Nephron (organoid): ENCODE results near the gene LSM10.

ENCODE experiments used
- H3K27ac Mint-ChIP-seq, 3 experiments: 2 replicates each; pipeline ENCODE4 v1.8.0; 2020; ENCODE audit warnings: mixed read lengths in 3 of 3, mild to moderate bottlenecking in 2 of 3, moderate library complexity in 1 of 3
- H3K27me3 Mint-ChIP-seq: 2 replicates; pipeline ENCODE4 v1.8.0; 2021; ENCODE audit warnings: low read depth, mild to moderate bottlenecking, moderate library complexity, mixed read lengths
- H3K36me3 Mint-ChIP-seq: 2 replicates; pipeline ENCODE4 v1.8.0; 2020; ENCODE audit warnings: low read depth, mixed read lengths
- H3K4me1 Mint-ChIP-seq: 2 replicates; pipeline ENCODE4 v1.8.0; 2020; ENCODE audit warnings: mixed read lengths
- H3K4me3 Mint-ChIP-seq, 3 experiments: 2 replicates each; pipeline ENCODE4 v1.8.0; 2020; ENCODE audit warnings: mild to moderate bottlenecking in 3 of 3, mixed read lengths in 3 of 3, moderate library complexity in 2 of 3
- H3K9me3 Mint-ChIP-seq: 2 replicates; pipeline ENCODE4 v1.8.0; 2020; ENCODE audit warnings: mixed read lengths
- CTCF ChIP-seq, 3 experiments: fragments of 200-600 bp; sonication (generic); IDR thresholded peaks; one replicate each; pipeline ENCODE4 v1.5.0; 2021; ENCODE audit warnings: antibody characterized with exemption in 3 of 3; ENCODE audit not compliant: unreplicated experiment in 3 of 3

Gene LSM10

GRCh38 chr1:36432616-36433015 is 34.9 kb upstream of the LSM10 start:
- Mint-ChIP-seq H3K27me3 (no peaks in the 10 kb centered on the region), H3K4me3 (no peak overlapping the region), H3K36me3 (peaks cover 34% of the 10 kb centered on the region), H3K4me1 (peaks cover 6% of the 10 kb centered on the region), H3K27ac (peak overlapping the region; percentile 25 to 47 (median 28)), H3K9me3 (no peaks in the 10 kb centered on the region)
- TF ChIP-seq CTCF (IDR thresholded peaks at IDR 0.05; ENCODE audit: unreplicated experiment in 3 of 3), result no peak

GRCh38 chr1:36425791-36426190 is 28.1 kb upstream of the LSM10 start:
- Mint-ChIP-seq H3K27ac (no peak overlapping the region), H3K9me3 (no peaks in the 10 kb centered on the region), H3K27me3 (no peaks in the 10 kb centered on the region), H3K4me3 (no peak overlapping the region), H3K4me1 (peaks cover 2% of the 10 kb centered on the region), H3K36me3 (peaks cover 21% of the 10 kb centered on the region)
- no peak for TF ChIP-seq CTCF (IDR thresholded peaks at IDR 0.05; ENCODE audit: unreplicated experiment in 3 of 3)

GRCh38 chr1:36421649-36422048 is 23.9 kb upstream of the LSM10 start:
- Mint-ChIP-seq H3K27ac (no peak overlapping the region), H3K4me3 (no peak overlapping the region), H3K9me3 (no peaks in the 10 kb centered on the region), H3K36me3 (peaks cover 25% of the 10 kb centered on the region), H3K27me3 (no peaks in the 10 kb centered on the region), H3K4me1 (peaks cover 6% of the 10 kb centered on the region)
- no peak for TF ChIP-seq CTCF (IDR thresholded peaks at IDR 0.05; ENCODE audit: unreplicated experiment in 3 of 3)

GRCh38 chr1:36420836-36421317 is 23.2 kb upstream of the LSM10 start:
- no peaks in the 10 kb centered on the region for H3K9me3 Mint-ChIP-seq
- H3K4me1 Mint-ChIP-seq, result peaks cover 6% of the 10 kb centered on the region
- TF ChIP-seq CTCF (IDR thresholded peaks at IDR 0.05; ENCODE audit: unreplicated experiment in 3 of 3), result peak; percentile 85 to 94 (median 92)

GRCh38 chr1:36420409-36420808 is 22.7 kb upstream of the LSM10 start:
- H3K27ac Mint-ChIP-seq, result peak overlapping the region; percentile 41 to 70 (median 61)
- no peaks in the 10 kb centered on the region for H3K27me3 Mint-ChIP-seq
- H3K36me3 Mint-ChIP-seq, result peaks cover 25% of the 10 kb centered on the region
- TF ChIP-seq CTCF (IDR thresholded peaks at IDR 0.05; ENCODE audit: unreplicated experiment in 3 of 3), result no peak
- no peaks in the 10 kb centered on the region for H3K9me3 Mint-ChIP-seq
- H3K4me3 Mint-ChIP-seq, result no peak overlapping the region
- H3K4me1 Mint-ChIP-seq, result peaks cover 6% of the 10 kb centered on the region

More at GRCh38 chr1:36420836-36421317, 23.2 kb upstream of the LSM10 start:
- H3K36me3 Mint-ChIP-seq, result peaks cover 26% of the 10 kb centered on the region
- no peaks in the 10 kb centered on the region for H3K27me3 Mint-ChIP-seq
- peak overlapping the region; percentile 41 to 70 (median 61) for H3K27ac Mint-ChIP-seq
- no peak overlapping the region for H3K4me3 Mint-ChIP-seq

GRCh38 chr1:36419569-36419968 is 21.9 kb upstream of the LSM10 start:
- H3K9me3 Mint-ChIP-seq, result no peaks in the 10 kb centered on the region
- H3K27me3 Mint-ChIP-seq, result no peaks in the 10 kb centered on the region
- no peak overlapping the region for H3K4me3 Mint-ChIP-seq
- peaks cover 27% of the 10 kb centered on the region for H3K36me3 Mint-ChIP-seq
- H3K27ac Mint-ChIP-seq, result no peak overlapping the region
- TF ChIP-seq CTCF (IDR thresholded peaks at IDR 0.05; ENCODE audit: unreplicated experiment in 3 of 3), result no peak
- peaks cover 6% of the 10 kb centered on the region for H3K4me1 Mint-ChIP-seq
